NCI-H2227 treated with DMSO at 0.1 percent for 48 hours (cell line): ENCODE measurements around the gene SMYD4.

Experiments used
- DNase-seq: peaks from one replicate; lab custom pipeline; 2025; lab: John Stamatoyannopoulos, UW

SMYD4 gene

DNA sequence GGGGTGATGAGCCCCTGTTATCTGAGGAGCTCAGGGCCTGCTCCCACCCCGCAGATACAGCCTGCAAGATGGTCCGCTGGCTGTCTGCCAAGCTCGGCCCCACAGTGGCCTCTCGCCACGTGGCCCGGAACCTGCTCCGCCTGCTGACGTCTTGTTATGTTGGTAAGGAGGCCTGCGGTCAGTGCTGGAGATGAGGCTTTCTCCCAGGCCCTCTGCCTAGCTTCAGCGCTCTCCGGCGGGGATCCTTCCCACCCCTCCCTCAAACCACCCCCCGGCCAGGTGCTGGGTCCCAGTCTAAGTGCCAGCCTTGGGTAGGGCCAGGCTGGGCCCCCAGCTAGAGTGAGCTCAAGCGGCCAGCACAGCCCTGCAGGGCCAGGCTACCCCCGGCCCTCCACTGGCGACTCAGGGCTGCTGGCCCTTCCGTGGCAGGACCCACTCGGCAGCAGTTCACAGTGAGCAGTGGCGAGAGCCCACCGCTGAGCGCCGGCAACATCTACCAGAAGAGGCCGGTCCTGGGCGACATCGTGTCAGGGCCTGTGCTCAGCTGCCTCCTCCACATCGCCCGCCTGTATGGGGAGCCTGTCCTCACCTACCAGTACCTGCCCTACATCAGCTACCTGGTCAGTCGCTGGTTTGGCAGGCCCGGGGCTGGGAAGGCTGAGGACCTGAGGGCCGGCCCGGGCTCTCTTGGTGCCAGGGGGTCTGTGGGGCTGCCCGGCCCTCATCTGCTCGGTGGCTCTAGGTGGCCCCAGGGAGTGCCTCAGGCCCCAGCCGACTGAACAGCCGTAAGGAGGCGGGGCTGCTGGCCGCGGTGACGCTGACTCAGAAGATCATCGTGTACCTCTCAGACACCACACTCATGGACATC is 99.1 kb downstream of the SMYD4 start:
- no peak for DNase-seq

GRCh38 chr17:1729966-1730325 is 99.8 kb downstream of the SMYD4 start:
- no peak for DNase-seq
